ENCODE data around the gene WNT8B.

DNA sequence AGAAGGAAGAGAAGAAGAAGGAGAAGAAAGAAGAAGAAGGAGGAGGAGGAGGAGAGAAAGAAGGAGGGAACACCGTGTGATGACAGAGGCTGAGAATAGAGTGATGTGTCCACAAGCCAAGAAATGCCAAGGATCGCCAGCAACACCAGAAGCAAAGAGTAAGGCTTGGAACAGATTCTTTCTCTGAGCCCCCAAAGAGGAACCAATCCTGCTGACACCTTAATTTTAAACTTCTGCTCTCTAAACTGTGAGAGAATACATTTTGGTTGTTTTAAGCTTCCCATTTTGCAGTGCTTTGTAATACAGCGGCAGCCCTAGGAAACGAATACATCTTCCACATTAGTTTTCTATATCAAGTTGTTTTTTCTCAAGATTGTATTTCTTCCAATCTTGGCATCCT lies 13.9 kb upstream of the WNT8B start:
- TF ChIP-seq, protein P1, sequence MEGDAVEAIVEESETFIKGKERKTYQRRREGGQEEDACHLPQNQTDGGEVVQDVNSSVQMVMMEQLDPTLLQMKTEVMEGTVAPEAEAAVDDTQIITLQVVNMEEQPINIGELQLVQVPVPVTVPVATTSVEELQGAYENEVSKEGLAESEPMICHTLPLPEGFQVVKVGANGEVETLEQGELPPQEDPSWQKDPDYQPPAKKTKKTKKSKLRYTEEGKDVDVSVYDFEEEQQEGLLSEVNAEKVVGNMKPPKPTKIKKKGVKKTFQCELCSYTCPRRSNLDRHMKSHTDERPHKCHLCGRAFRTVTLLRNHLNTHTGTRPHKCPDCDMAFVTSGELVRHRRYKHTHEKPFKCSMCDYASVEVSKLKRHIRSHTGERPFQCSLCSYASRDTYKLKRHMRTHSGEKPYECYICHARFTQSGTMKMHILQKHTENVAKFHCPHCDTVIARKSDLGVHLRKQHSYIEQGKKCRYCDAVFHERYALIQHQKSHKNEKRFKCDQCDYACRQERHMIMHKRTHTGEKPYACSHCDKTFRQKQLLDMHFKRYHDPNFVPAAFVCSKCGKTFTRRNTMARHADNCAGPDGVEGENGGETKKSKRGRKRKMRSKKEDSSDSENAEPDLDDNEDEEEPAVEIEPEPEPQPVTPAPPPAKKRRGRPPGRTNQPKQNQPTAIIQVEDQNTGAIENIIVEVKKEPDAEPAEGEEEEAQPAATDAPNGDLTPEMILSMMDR (IDR thresholded peaks at IDR 0.05 in 8 of 11, conservative IDR thresholded peaks at IDR 0.05 in 3 of 11) = no peak
- no peak for TF ChIP-seq POLR2A (IDR thresholded peaks at IDR 0.05)
